Stimulated activated CD4-positive, alpha-beta T cell treated with anti-CD3 and anti-CD28 coated beads, Interleukin-4, amount 100 ng/mL, for 1 hour (primary cell): Measurements from ENCODE around the gene EIF3J.

Experiments
- DNase-seq: peaks from one replicate; pipeline ENCODE4 v3.0.0-alpha.2; 2020

The EIF3J gene

GRCh38 chr15:44595656-44596510, 58.9 kb downstream of the EIF3J start:
- no peak for DNase-seq

GRCh38 chr15:44596511-44597010, 59.6 kb downstream of the EIF3J start:
- DNase-seq: no peak

GRCh38 chr15:44598066-44598465, 61.1 kb downstream of the EIF3J start:
- DNase-seq: no peak

- DNase-seq: no peak
Measured at GRCh38 chr15:44598892-44599291, 61.9 kb downstream of the EIF3J start.

GRCh38 chr15:44603126-44603525, 66.2 kb downstream of the EIF3J start:
- DNase-seq: no peak

- DNase-seq: no peak
Measured at GRCh38 chr15:44606740-44607139, 69.8 kb downstream of the EIF3J start.
